ENCODE results near the gene SLC35F3.

The SLC35F3 gene

GRCh38 chr1:233975486-233975885, 71.0 kb downstream of the SLC35F3 start:
- no peak for DNase-seq

GRCh38 chr1:233981042-233981675, 76.7 kb downstream of the SLC35F3 start:
- no peak for DNase-seq

- DNase-seq: no peak
Observed at GRCh38 chr1:233982827-233983518, 78.5 kb downstream of the SLC35F3 start.

- DNase-seq: no peak
Observed at GRCh38 chr1:233983811-233984210, 79.3 kb downstream of the SLC35F3 start.

GRCh38 chr1:233988963-233989696, 84.7 kb downstream of the SLC35F3 start:
- no peak for DNase-seq

GRCh38 chr1:233990486-233990885, 86.0 kb downstream of the SLC35F3 start:
- no peak for DNase-seq

- DNase-seq: peak; percentile 58
Observed at GRCh38 chr1:233993651-233994050, 89.2 kb downstream of the SLC35F3 start.

GRCh38 chr1:233994112-233994511, 89.6 kb downstream of the SLC35F3 start:
- DNase-seq: no peak

GRCh38 chr1:233998456-233998855, 94.0 kb downstream of the SLC35F3 start:
- no peak for DNase-seq

- no peak for DNase-seq
Observed at GRCh38 chr1:233998891-233999290, 94.4 kb downstream of the SLC35F3 start.

GRCh38 chr1:234000557-234001041, 96.1 kb downstream of the SLC35F3 start:
- no peak for DNase-seq

GRCh38 chr1:234001817-234002216, 97.3 kb downstream of the SLC35F3 start:
- DNase-seq: no peak

GRCh38 chr1:234004591-234004990, 100.1 kb downstream of the SLC35F3 start:
- no peak for DNase-seq

- no peak for DNase-seq
Observed at GRCh38 chr1:234007684-234008083, 103.2 kb downstream of the SLC35F3 start.

GRCh38 chr1:234008591-234008990, 104.1 kb downstream of the SLC35F3 start:
- no peak for DNase-seq

- no peak for DNase-seq
Observed at GRCh38 chr1:234009668-234010067, 105.2 kb downstream of the SLC35F3 start.

- no peak for DNase-seq
Observed at GRCh38 chr1:234014208-234014607, 109.7 kb downstream of the SLC35F3 start.

GRCh38 chr1:234018816-234019215, 114.3 kb downstream of the SLC35F3 start:
- no peak for DNase-seq

GRCh38 chr1:234019387-234019786, 114.9 kb downstream of the SLC35F3 start:
- no peak for DNase-seq

GRCh38 chr1:234022302-234022701, 117.8 kb downstream of the SLC35F3 start:
- no peak for DNase-seq

GRCh38 chr1:234039603-234040002, 135.1 kb downstream of the SLC35F3 start:
- no peak for DNase-seq

- no peak for DNase-seq
Observed at GRCh38 chr1:234040446-234041317, 136.2 kb downstream of the SLC35F3 start.

- DNase-seq: no peak
Observed at GRCh38 chr1:234044079-234044478, 139.6 kb downstream of the SLC35F3 start.
